K562 (cell line): Measurements from ENCODE around the gene RTL1. TPM values are rescaled to one million over a fixed set of nuclear protein-coding genes. Genes with fewer than 3 reads are reported as not detected.

Experiments used
- ATAC-seq: fragments of 200-7000 bp; cut with Tn5 transposase; 3 replicates; pipeline ENCODE4 v1.9.1; 2020; ENCODE audit warnings: moderate library complexity
- BruUV-seq: library from RNA; stranded (reverse); fragments of 400-500 nt; replicated peaks from 2 replicates; lab custom pipeline; 2021; lab: Mats Ljungman, UMichigan
- CTCF ChIA-PET: fragments of 300-600 bp; formaldehyde crosslinking; extraction: SDS; loops from one replicate; lab custom pipeline; 2021; ENCODE audit warnings: low intra/inter-chr PET ratio; lab: Yijun Ruan, JAX
- POLR2A ChIA-PET: fragments of 300-600, 350-650 bp; sonication (Branson Sonifier 250); formaldehyde crosslinking; extraction: SDS; loops from one replicate; lab custom pipeline; 2021; ENCODE audit warnings: antibody characterized with exemption, inconsistent platforms; lab: Yijun Ruan, JAX
- DNase-seq, 4 experiments: peaks; one replicate each; pipeline versions ENCODE4 v3.0.0 to v3.0.0-alpha.2; 2011 to 2018; ENCODE audit warnings: low spot score in 3 of 4, mixed read lengths in 3 of 4; ENCODE audit errors: extremely low read depth in 1 of 4
- FAIRE-seq: peaks from 2 replicates; lab custom pipeline; 2011; peaks lifted over from hg19 to GRCh38; lab: Jason Lieb, UNC
- H2AFZ ChIP-seq: 2 replicates; pipeline ENCODE4 v1.6.0; 2011; ENCODE audit warnings: low read depth, low read length, control low read depth, inconsistent platforms
- H3K27ac ChIP-seq: fragments of 200-600 bp; 3 replicates; pipeline ENCODE4 v1.8.0; 2011; ENCODE audit warnings: low read depth, mild to moderate bottlenecking, control low read depth, inconsistent platforms, low read length, moderate library complexity, mixed read lengths; ENCODE audit errors: extremely low read depth
- H3K27me3 ChIP-seq, 2 experiments: fragments of 300-600 bp in 1 of 2; 2 replicates in 1 of 2; 3 replicates in 1 of 2; pipeline versions ENCODE4 v1.6.0 to v1.8.0; 2011; ENCODE audit warnings: inconsistent platforms in 2 of 2, low read length in 2 of 2, mild to moderate bottlenecking in 1 of 2, mixed read lengths in 1 of 2, moderate library complexity in 1 of 2; ENCODE audit not compliant: control insufficient read depth in 2 of 2, insufficient read depth in 2 of 2
- H3K36me3 ChIP-seq: fragments of 300-600 bp; 3 replicates; pipeline ENCODE4 v1.8.0; 2011; ENCODE audit warnings: mild to moderate bottlenecking, low read length, inconsistent platforms; ENCODE audit not compliant: control insufficient read depth, insufficient read depth
- H3K4me1 ChIP-seq, 2 experiments: fragments of 200-600 bp in 1 of 2; replicated peaks in 1 of 2; 2 replicates in 1 of 2; 3 replicates in 1 of 2; pipeline versions ENCODE4 v1.5.1 to v1.8.0; 2011; ENCODE audit warnings: inconsistent platforms in 2 of 2, low read length in 2 of 2, mild to moderate bottlenecking in 1 of 2, mixed read lengths in 1 of 2, moderate library complexity in 1 of 2; ENCODE audit not compliant: control insufficient read depth in 2 of 2, insufficient read depth in 2 of 2
- H3K4me2 ChIP-seq: 2 replicates; pipeline ENCODE4 v1.6.1; 2011; ENCODE audit warnings: low read length, control low read depth, inconsistent platforms, mixed read lengths; ENCODE audit not compliant: insufficient read depth
- H3K4me3 ChIP-seq: fragments of 200-600 bp; sonication (generic), shearing (Covaris generic); 2 replicates; pipeline ENCODE4 v1.5.1; 2016; ENCODE audit warnings: control low read depth, inconsistent platforms
- H3K79me2 ChIP-seq: fragments of 200-600 bp; 3 replicates; pipeline ENCODE4 v1.8.0; 2011; ENCODE audit warnings: low read length, inconsistent platforms; ENCODE audit not compliant: control insufficient read depth, insufficient read depth
- H3K9ac ChIP-seq, 2 experiments: 2 replicates each; pipeline versions ENCODE4 v1.6.0 to v1.6.1; 2011; ENCODE audit warnings: low read depth in 2 of 2, low read length in 2 of 2, control low read depth in 1 of 2, inconsistent platforms in 1 of 2, mild to moderate bottlenecking in 1 of 2, mixed read lengths in 1 of 2; ENCODE audit not compliant: insufficient read depth in 1 of 2
- H3K9me1 ChIP-seq: one replicate; pipeline ENCODE4 v1.6.0; 2011; ENCODE audit warnings: inconsistent platforms, mild to moderate bottlenecking, low read length, moderate library complexity; ENCODE audit not compliant: control insufficient read depth, insufficient read depth
- H3K9me3 ChIP-seq: replicated peaks from 2 replicates; pipeline ENCODE4 v1.5.1; 2011; ENCODE audit warnings: low read depth, low read length, inconsistent platforms; ENCODE audit not compliant: control insufficient read depth, insufficient read depth
- H4K20me1 ChIP-seq: replicated peaks from 2 replicates; pipeline ENCODE4 v1.6.1; 2011; ENCODE audit warnings: low read length, inconsistent platforms, mixed read lengths; ENCODE audit not compliant: control insufficient read depth, insufficient read depth
- ELK3 ChIP-seq: fragments of 450-650 bp; formaldehyde crosslinking; IDR thresholded peaks from 2 replicates; pipeline ENCODE4 v1.4.0; 2020; ENCODE audit warnings: mild to moderate bottlenecking
- FOXA1 ChIP-seq: fragments of 450-650 bp; IDR thresholded peaks from 2 replicates; pipeline ENCODE4 v1.6.1; 2016; ENCODE audit warnings: mild to moderate bottlenecking, borderline replicate concordance
- MAFF ChIP-seq: IDR thresholded peaks from 2 replicates; pipeline ENCODE4 v1.6.1; 2012; ENCODE audit warnings: low read length, improper control_type of control experiment
- MAFK ChIP-seq: IDR thresholded peaks from 2 replicates; pipeline ENCODE4 v1.6.1; 2011; ENCODE audit warnings: low read length, improper control_type of control experiment
- MCM5 ChIP-seq: fragments of 450-650 bp; IDR thresholded peaks from 2 replicates; pipeline ENCODE4 v1.6.1; 2016; ENCODE audit warnings: low read depth
- POLR2AphosphoS2 ChIP-seq: IDR thresholded peaks from 2 replicates; pipeline ENCODE4 v1.6.1; 2012; ENCODE audit warnings: low read length, improper control_type of control experiment
- PREB ChIP-seq: sonication (generic); formaldehyde crosslinking; IDR thresholded peaks from 2 replicates; pipeline ENCODE4 v1.8.1; 2023; ENCODE audit warnings: mild to moderate bottlenecking, missing genetic modification reagents
- SMAD1 ChIP-seq: fragments of 150-350 bp; IDR thresholded peaks from 2 replicates; pipeline ENCODE4 v1.6.1; 2014; ENCODE audit warnings: low read length, low read depth; ENCODE audit not compliant: partially characterized antibody
- TSC22D4 ChIP-seq: fragments of 450-650 bp; IDR thresholded peaks from 2 replicates; pipeline ENCODE4 v1.6.1; 2016; ENCODE audit warnings: missing genetic modification characterization, missing biosample characterization, control low read depth
- ZBTB43 ChIP-seq: sonication (generic); formaldehyde crosslinking; IDR thresholded peaks from 2 replicates; pipeline ENCODE4 v1.8.0; 2023; ENCODE audit warnings: mild to moderate bottlenecking, missing genetic modification reagents
- WGBS: fragments of 100-300 bp; shearing (Covaris generic); methylation state at CpG from one replicate; pipeline ENCODE4 v1.1.6; 2016; ENCODE audit warnings: low coverage, mixed read lengths; ENCODE audit not compliant: insufficient coverage; ENCODE audit errors: missing lambda C conversion rate; 5-methylcytosine and 5-hydroxymethylcytosine counted together
- in situ Hi-C: fragments of 300-500 bp; cut with MboI; formaldehyde crosslinking; loops from 4 replicates; pipeline ENCODE4 v1.15.0; 2018; ENCODE audit warnings: inconsistent platforms, mixed read lengths
- intact Hi-C: fragments of 100-400 bp; cut with micrococcal nuclease; formaldehyde crosslinking; loops from 2 replicates; pipeline ENCODE4 v1.14.2; 2022
- polyA plus RNA-seq, 8 experiments: library from polyadenylated mRNA; depleted of rRNA in 4 of 8; stranded (reverse) in 5 of 8; unstranded in 3 of 8; fragments of >200 nt; fragmentation: Nextera tagmentation in 2 of 8; fragmentation: Illumina TruSeq in 1 of 8; extraction: Ambion mirVana in 2 of 8; extraction: Trizol in 1 of 8; gene quantifications; 2 replicates each; pipeline versions ENCODE4 v1.2.1 to v1.2.3, GENCODE V29; 2011 to 2014; ENCODE audit warnings: inconsistent platforms in 1 of 8, missing spikeins in 1 of 8
- total RNA-seq, 7 experiments: library from RNA; depleted of rRNA in 6 of 7; stranded (reverse); fragments of >200 nt in 6 of 7; fragmentation: Illumina TruSeq in 2 of 7; extraction: Trizol in 2 of 7; gene quantifications; 2 replicates each; pipeline versions ENCODE4 v1.2.1 to v1.2.3, GENCODE V29; 2011 to 2021; ENCODE audit warnings: low replicate concordance in 1 of 7
- TF ChIP-seq, protein P1 (sequence below): sonication (generic); formaldehyde crosslinking; IDR thresholded peaks from 2 replicates; pipeline ENCODE4 v1.8.1; 2023; ENCODE audit warnings: mild to moderate bottlenecking, missing genetic modification reagents

Gene RTL1
- total and polyA plus RNA-seq, 9 of the 15 experiments (the other 6 are each of a cell fraction or from before 2014, with no cell fraction given) = not detected

- Histone ChIP-seq H3K27ac (no peak overlapping the region), H3K9me1 (no peaks in the 10 kb centered on the region), H3K79me2 (no peaks in the 10 kb centered on the region), H3K9me3 (peaks cover 2% of the 10 kb centered on the region), H3K4me3 (no peak overlapping the region), H3K9ac (no peak overlapping the region), H3K36me3 (no peaks in the 10 kb centered on the region), H3K4me2 (no peak overlapping the region), H4K20me1 (no peaks in the 10 kb centered on the region), H3K4me1 (peaks cover 0 to 13% of the 10 kb centered on the region in 2 experiments; a peak in 1 of 5 replicates)
- ATAC-seq = peak; percentile 43; the same call in 1 of the 3 replicates
- BruUV-seq = no TSS peak
- ChIA-PET POLR2A (no interaction called here), CTCF (no interaction called here)
- in situ Hi-C loops (no loop called here), intact Hi-C loops (no loop called here)
- FAIRE-seq = no peak
- WGBS = 49% methylated on average over 8 of the region's 8 CpGs
- no peak for DNase-seq
- no peak for TF ChIP-seq ELK3 (CRISPR knock-in tag)
- TF ChIP-seq TSC22D4 (tag) = no peak
- no peak for TF ChIP-seq MAFF
- TF ChIP-seq PREB = no peak
- no peak for TF ChIP-seq FOXA1
- no peak for TF ChIP-seq POLR2AphosphoS2
- TF ChIP-seq ZBTB43 (CRISPR knock-in tag) = no peak
- no peak for TF ChIP-seq MCM5
- no peak for TF ChIP-seq SMAD1
- TF ChIP-seq, protein P1, sequence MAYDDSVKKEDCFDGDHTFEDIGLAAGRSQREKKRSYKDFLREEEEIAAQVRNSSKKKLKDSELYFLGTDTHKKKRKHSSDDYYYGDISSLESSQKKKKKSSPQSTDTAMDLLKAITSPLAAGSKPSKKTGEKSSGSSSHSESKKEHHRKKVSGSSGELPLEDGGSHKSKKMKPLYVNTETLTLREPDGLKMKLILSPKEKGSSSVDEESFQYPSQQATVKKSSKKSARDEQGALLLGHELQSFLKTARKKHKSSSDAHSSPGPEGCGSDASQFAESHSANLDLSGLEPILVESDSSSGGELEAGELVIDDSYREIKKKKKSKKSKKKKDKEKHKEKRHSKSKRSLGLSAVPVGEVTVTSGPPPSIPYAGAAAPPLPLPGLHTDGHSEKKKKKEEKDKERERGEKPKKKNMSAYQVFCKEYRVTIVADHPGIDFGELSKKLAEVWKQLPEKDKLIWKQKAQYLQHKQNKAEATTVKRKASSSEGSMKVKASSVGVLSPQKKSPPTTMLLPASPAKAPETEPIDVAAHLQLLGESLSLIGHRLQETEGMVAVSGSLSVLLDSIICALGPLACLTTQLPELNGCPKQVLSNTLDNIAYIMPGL (CRISPR knock-in tag) = no peak
- TF ChIP-seq MAFK = no peak
- TF ChIP-seq, all 486 proteins: peak for 0
- no peaks in the 10 kb centered on the region for H3K27me3 ChIP-seq
- peak overlapping the region; percentile 58 for H2AFZ ChIP-seq
Measured at GRCh38 chr14:100830681-100831080, 72.8 kb downstream of the RTL1 start.
